CD8-positive, alpha-beta memory T cell (primary cell): ENCODE data around the gene SLC22A16. TPM values are rescaled to one million over a fixed set of nuclear protein-coding genes. Genes with fewer than 3 reads are reported as not detected.

ENCODE experiments used
- CTCF ChIA-PET: fragments of 350-600 bp; sonication (Branson Sonifier 250); formaldehyde crosslinking; loops from one replicate; lab custom pipeline; 2021; ENCODE audit warnings: antibody characterized with exemption; lab: Charles Lee
- POLR2A ChIA-PET: fragments of 350-600 bp; sonication (Branson Sonifier 250); formaldehyde crosslinking; loops from one replicate; lab custom pipeline; 2021; ENCODE audit warnings: antibody characterized with exemption; lab: Charles Lee
- DNase-seq, 5 donors: peaks; one replicate each; pipeline versions ENCODE4 v3.0.0 to v3.0.0-alpha.2; 2020 to 2022; ENCODE audit warnings: mixed read lengths in 1 of 5
- H3K27ac ChIP-seq: one replicate; pipeline ENCODE4 v1.7.0; 2013; ENCODE audit warnings: low read depth, mild to moderate bottlenecking, low read length, moderate library complexity
- H3K27me3 ChIP-seq: 2 replicates; pipeline ENCODE4 v1.7.0; 2013; ENCODE audit warnings: low read length, mild to moderate bottlenecking; ENCODE audit not compliant: insufficient read depth, poor library complexity, severe bottlenecking
- H3K36me3 ChIP-seq: 2 replicates; pipeline ENCODE4 v1.7.0; 2013; ENCODE audit warnings: mild to moderate bottlenecking, low read length, moderate library complexity; ENCODE audit not compliant: insufficient read depth
- H3K4me1 ChIP-seq: 2 replicates; pipeline ENCODE4 v1.7.0; 2013; ENCODE audit warnings: mild to moderate bottlenecking, low read length, moderate library complexity; ENCODE audit not compliant: insufficient read depth
- H3K4me3 ChIP-seq: 2 replicates; pipeline ENCODE4 v1.7.0; 2013; ENCODE audit warnings: mild to moderate bottlenecking, low read length
- H3K9me3 ChIP-seq: 2 replicates; pipeline ENCODE4 v1.7.0; 2013; ENCODE audit warnings: mild to moderate bottlenecking, low read length
- H3K27ac Mint-ChIP-seq, 8 donors: one replicate each; pipeline ENCODE4 v1.8.0; 2020 to 2021; ENCODE audit warnings: mixed read lengths in 8 of 8, mild to moderate bottlenecking in 6 of 8, inconsistent platforms in 3 of 8, moderate library complexity in 3 of 8
- H3K27me3 Mint-ChIP-seq, 2 donors: one replicate each; pipeline ENCODE4 v1.8.0; 2020 to 2021; ENCODE audit warnings: mixed read lengths in 2 of 2, mild to moderate bottlenecking in 1 of 2, moderate library complexity in 1 of 2
- H3K36me3 Mint-ChIP-seq, 3 donors: one replicate each; pipeline ENCODE4 v1.8.0; 2020 to 2021; ENCODE audit warnings: mixed read lengths in 3 of 3, inconsistent platforms in 1 of 3, mild to moderate bottlenecking in 1 of 3
- H3K4me1 Mint-ChIP-seq, 3 donors: one replicate each; pipeline ENCODE4 v1.8.0; 2020 to 2021; ENCODE audit warnings: mixed read lengths in 3 of 3, inconsistent platforms in 1 of 3, mild to moderate bottlenecking in 1 of 3
- H3K4me3 Mint-ChIP-seq, 7 donors: one replicate each; pipeline ENCODE4 v1.8.0; 2020 to 2021; ENCODE audit warnings: mixed read lengths in 7 of 7, mild to moderate bottlenecking in 6 of 7, moderate library complexity in 4 of 7, inconsistent platforms in 2 of 7
- H3K9me3 Mint-ChIP-seq, 5 donors: one replicate each; pipeline ENCODE4 v1.8.0; 2020 to 2022; ENCODE audit warnings: mixed read lengths in 5 of 5, mild to moderate bottlenecking in 3 of 5, moderate library complexity in 2 of 5, inconsistent platforms in 1 of 5
- polyA plus RNA-seq: library from polyadenylated mRNA; unstranded; fragments of 300-500 nt; fragmentation: Illumina TruSeq; gene quantifications from one replicate; pipeline ENCODE4 v1.2.3, GENCODE V29; 2021
- total RNA-seq, 2 experiments: library from RNA; stranded (reverse); gene quantifications; one replicate each; pipeline ENCODE4 v1.2.3, GENCODE V29; 2021

SLC22A16 gene
- total and polyA plus RNA-seq, 3 experiments from 2014 or later = not detected

- POLR2A ChIA-PET = interaction anchor here (0.5 to 1.5 kb wide), 5 partner anchors 23 to 1007 kb away, joined by 3 to 6 read pairs (median 4); partner anchors contain the start of gene CDC40
- no peak for DNase-seq
- H3K27ac ChIP-seq = no peak overlapping the region
- Mint-ChIP-seq H3K9me3 (no peaks in the 10 kb centered on the region), H3K4me3 (peak overlapping the region in 2 of 7 donors; percentile 49 to 50), H3K36me3 (no peaks in the 10 kb centered on the region), H3K27ac (peak overlapping the region in 7 of 8 donors; percentile 21 to 82 (median 54)), H3K4me1 (peaks cover 16 to 23% (median 18%) of the 10 kb centered on the region in 3 donors), H3K27me3 (peaks cover 0 to 1% of the 10 kb centered on the region in 2 donors)
- CTCF ChIA-PET = interaction anchor here (0.7 to 3.9 kb wide), 13 partner anchors 21 to 685 kb away, joined by 3 to 44 read pairs (median 4); partner anchors contain the start of gene CDC40
- no peaks in the 10 kb centered on the region for H3K27me3 ChIP-seq
- no peaks in the 10 kb centered on the region for H3K36me3 ChIP-seq
- H3K9me3 ChIP-seq = no peaks in the 10 kb centered on the region
- peaks cover 11% of the 10 kb centered on the region for H3K4me1 ChIP-seq
- no peak overlapping the region for H3K4me3 ChIP-seq
These were observed 86.6 kb downstream of the SLC22A16 start for GRCh38 chr6:110389689-110390382.

GRCh38 chr6:110387986-110388385 lies 88.4 kb downstream of the SLC22A16 start:
- Histone ChIP-seq H3K36me3 (no peaks in the 10 kb centered on the region), H3K4me3 (no peak overlapping the region), H3K27me3 (no peaks in the 10 kb centered on the region), H3K9me3 (no peaks in the 10 kb centered on the region), H3K27ac (no peak overlapping the region), H3K4me1 (peaks cover 11% of the 10 kb centered on the region)
- ChIA-PET POLR2A (no interaction called here), CTCF (no interaction called here)
- Mint-ChIP-seq H3K4me3 (no peak overlapping the region), H3K27ac (no peak overlapping the region), H3K4me1 (peaks cover 16 to 23% (median 18%) of the 10 kb centered on the region in 3 donors), H3K27me3 (peaks cover 0 to 1% of the 10 kb centered on the region in 2 donors), H3K36me3 (no peaks in the 10 kb centered on the region), H3K9me3 (no peaks in the 10 kb centered on the region)
- DNase-seq = no peak

GRCh38 chr6:110385458-110385863 lies 91.0 kb downstream of the SLC22A16 start:
- DNase-seq = no peak
- peaks cover 7% of the 10 kb centered on the region for H3K4me1 ChIP-seq
- H3K9me3 ChIP-seq = no peaks in the 10 kb centered on the region
- peaks cover 0 to 2% (median 0%) of the 10 kb centered on the region in 3 donors for H3K36me3 Mint-ChIP-seq
- H3K27me3 ChIP-seq = no peaks in the 10 kb centered on the region
- no peak overlapping the region for H3K4me3 ChIP-seq
- peaks cover 12 to 18% (median 14%) of the 10 kb centered on the region in 3 donors for H3K4me1 Mint-ChIP-seq
- H3K27me3 Mint-ChIP-seq = peaks cover 0 to 1% of the 10 kb centered on the region in 2 donors
- no peak overlapping the region for H3K27ac Mint-ChIP-seq
- CTCF ChIA-PET = interaction anchor here (1.0 kb wide), 3 partner anchors 8 to 346 kb away, joined by 3 to 5 read pairs (median 3); no protein-coding TSS in a partner anchor
- H3K4me3 Mint-ChIP-seq = no peak overlapping the region
- no peak overlapping the region for H3K27ac ChIP-seq
- no peaks in the 10 kb centered on the region for H3K36me3 ChIP-seq
- POLR2A ChIA-PET = no interaction called here
- H3K9me3 Mint-ChIP-seq = peaks cover 0 to 3% (median 0%) of the 10 kb centered on the region in 5 donors

GRCh38 chr6:110378552-110378951 lies 97.9 kb downstream of the SLC22A16 start:
- no peak for DNase-seq
- H3K4me3 ChIP-seq = no peak overlapping the region
- H3K4me1 ChIP-seq = no peaks in the 10 kb centered on the region
- ChIA-PET POLR2A (no interaction called here), CTCF (no interaction called here)
- Mint-ChIP-seq H3K9me3 (peaks cover 0 to 3% (median 0%) of the 10 kb centered on the region in 5 donors), H3K27ac (no peak overlapping the region), H3K27me3 (peaks cover 12 to 21% of the 10 kb centered on the region in 2 donors), H3K4me1 (no peaks in the 10 kb centered on the region), H3K4me3 (no peak overlapping the region), H3K36me3 (peaks cover 0 to 2% (median 0%) of the 10 kb centered on the region in 3 donors)
- no peak overlapping the region for H3K27ac ChIP-seq
- no peaks in the 10 kb centered on the region for H3K27me3 ChIP-seq
- H3K36me3 ChIP-seq = no peaks in the 10 kb centered on the region
- no peaks in the 10 kb centered on the region for H3K9me3 ChIP-seq

Other genes with a start within 250 kb of the SLC22A16 start
- under 1 TPM in 1 of 2 experiments, not detected in 1; 0.35 TPM for gene METTL24, start 118.3 kb downstream of the SLC22A16 start, total RNA-seq
- gene METTL24, start 118.3 kb downstream of the SLC22A16 start, polyA plus RNA-seq = 0.98 TPM
- not detected for gene DDO, start 61.0 kb downstream of the SLC22A16 start, total RNA-seq
- gene DDO, start 61.0 kb downstream of the SLC22A16 start, polyA plus RNA-seq = not detected